HTR-8/SVneo (cell line): ENCODE results near the gene IL24.
"Not testable (repeated sequence)": the region's sequence is repeated elsewhere in the genome, so short reads cannot be mapped to it uniquely, and the experiment has no call there.

Source experiments
- DNase-seq: peaks from one replicate; pipeline ENCODE4 v3.0.0; 2011; ENCODE audit warnings: low spot score, mixed read lengths; ENCODE audit not compliant: insufficient read length
- FAIRE-seq: peaks from 2 replicates; lab custom pipeline; 2011; peaks lifted over from hg19 to GRCh38; lab: Jason Lieb, UNC

Gene IL24

GRCh38 chr1:206897175-206897574 is at the start of gene IL24:
IL24 (plus strand) TSS chr1:206897443; CDS start chr1:206897833, 390 bp downstream.
- no peak for DNase-seq
- no peak for FAIRE-seq

GRCh38 chr1:206847946-206848345 is 49.3 kb upstream of the IL24 start:
- DNase-seq (no peak), FAIRE-seq (no peak)

- DNase-seq (no peak), FAIRE-seq (no peak)
Measured at GRCh38 chr1:206850401-206850800, 46.8 kb upstream of the IL24 start.

- FAIRE-seq: no peak
- DNase-seq: no peak
Measured at GRCh38 chr1:206851341-206852010, 45.8 kb upstream of the IL24 start.

GRCh38 chr1:206852662-206853061 is 44.6 kb upstream of the IL24 start:
- not testable (repeated sequence) for FAIRE-seq, DNase-seq

GRCh38 chr1:206853696-206854095 is 43.5 kb upstream of the IL24 start:
- not testable (repeated sequence) for FAIRE-seq

GRCh38 chr1:206854401-206855129 is 42.7 kb upstream of the IL24 start:
- FAIRE-seq (no peak), DNase-seq (no peak)

More at GRCh38 chr1:206853696-206854095, 43.5 kb upstream of the IL24 start:
- DNase-seq: not testable (repeated sequence)

GRCh38 chr1:206855859-206856258 is 41.4 kb upstream of the IL24 start:
- DNase-seq (no peak), FAIRE-seq (no peak)

- DNase-seq (no peak), FAIRE-seq (no peak)
Measured at GRCh38 chr1:206856674-206857464, 40.4 kb upstream of the IL24 start.

GRCh38 chr1:206859082-206859521 is 38.1 kb upstream of the IL24 start:
- no peak for DNase-seq
- no peak for FAIRE-seq

- FAIRE-seq (no peak), DNase-seq (no peak)
Measured at GRCh38 chr1:206860165-206860564, 37.1 kb upstream of the IL24 start.

- FAIRE-seq (no peak), DNase-seq (no peak)
Measured at GRCh38 chr1:206863266-206863665, 34.0 kb upstream of the IL24 start.

GRCh38 chr1:206864939-206865671 is 32.1 kb upstream of the IL24 start, which contains the start of gene IL20:
IL20 (plus strand) TSS chr1:206865623; CDS start chr1:206865853, 230 bp downstream.
- DNase-seq (peak; percentile 81), FAIRE-seq (peak; percentile 63)

- DNase-seq (peak; percentile 22), FAIRE-seq (no peak)
Measured at GRCh38 chr1:206866062-206866461, 31.2 kb upstream of the IL24 start.

- FAIRE-seq: no peak
Measured at GRCh38 chr1:206867239-206867638, 30.0 kb upstream of the IL24 start.

GRCh38 chr1:206867716-206868115 is 29.5 kb upstream of the IL24 start:
- DNase-seq: no peak
- FAIRE-seq: no peak

More at GRCh38 chr1:206867239-206867638, 30.0 kb upstream of the IL24 start:
- no peak for DNase-seq

- FAIRE-seq: no peak
Measured at GRCh38 chr1:206868264-206868663, 29.0 kb upstream of the IL24 start.

GRCh38 chr1:206872139-206872538 is 25.1 kb upstream of the IL24 start:
- FAIRE-seq: no peak
- no peak for DNase-seq

More at GRCh38 chr1:206868264-206868663, 29.0 kb upstream of the IL24 start:
- no peak for DNase-seq

- FAIRE-seq (no peak), DNase-seq (no peak)
Measured at GRCh38 chr1:206873603-206874188, 23.5 kb upstream of the IL24 start.
